ENCODE data around the gene CYTIP. TPM values are rescaled to one million over a fixed set of nuclear protein-coding genes. Genes with fewer than 3 reads are reported as not detected.

Gene CYTIP
- polyA plus RNA-seq, 1 of the 3 experiments (the other 2 are of a cell fraction), result not detected

DNA sequence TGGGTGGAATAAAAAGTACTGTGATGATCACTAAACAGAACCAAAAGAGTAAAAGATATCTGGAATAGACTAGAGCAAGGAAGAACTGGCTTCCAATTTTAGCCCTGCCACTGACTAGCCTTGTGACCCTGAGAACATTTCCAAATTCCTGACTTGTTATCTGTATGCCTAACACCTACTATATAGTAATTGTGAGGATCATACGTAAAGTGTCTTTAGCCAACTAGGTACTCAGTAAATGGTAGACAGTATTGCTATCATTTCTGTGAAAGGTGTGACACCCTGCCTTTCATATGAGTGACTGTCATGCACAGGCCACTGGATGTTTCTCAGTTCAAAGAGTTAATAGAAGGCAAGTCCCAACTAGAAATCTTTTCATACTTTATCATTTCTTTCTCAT, 29.8 kb downstream of the CYTIP start:
- POLR2A ChIA-PET, result no interaction called here
- H3K9me2 ChIP-seq, result no peaks in the 10 kb centered on the region
- no peak overlapping the region for H3K9ac ChIP-seq
- no peak overlapping the region for H3K4me2 ChIP-seq
- H3K4me1 ChIP-seq (ENCODE audit: control insufficient read depth in 1 of 2, insufficient read depth in 2 of 2, low read depth in 1 of 2, low read length in 1 of 2), result no peaks in the 10 kb centered on the region
- no peak for DNase-seq
- H3K27ac ChIP-seq (ENCODE audit: low read depth in 2 of 2, low read length in 1 of 2), result no peak overlapping the region
- WGBS (ENCODE audit: low lambda C conversion rate), result 33% methylated on average over 1 of the region's 1 CpG
- H3K4me3 ChIP-seq (ENCODE audit: low read depth in 2 of 2, low read length in 1 of 2), result no peak overlapping the region
- H4K20me1 ChIP-seq (ENCODE audit: insufficient read depth), result no peaks in the 10 kb centered on the region
- no peaks in the 10 kb centered on the region; the same call in 1 of the 2 replicates for H3K27me3 ChIP-seq (ENCODE audit: insufficient read depth)
- no peaks in the 10 kb centered on the region for H3K36me3 ChIP-seq (replicated peaks in 1 of 2; ENCODE audit: control insufficient read depth in 1 of 2, insufficient read depth in 2 of 2, low read length in 1 of 2)
- H3K79me2 ChIP-seq (ENCODE audit: insufficient read depth), result no peaks in the 10 kb centered on the region
- H3F3A ChIP-seq (replicated peaks; ENCODE audit: insufficient read depth), result no peaks in the 10 kb centered on the region
- CTCF ChIA-PET, result interaction anchor here (0.9 kb wide), 1 partner anchor 77 kb away, joined by 4 read pairs; no protein-coding TSS in a partner anchor
- TF ChIP-seq GATA2 (CRISPR knock-in tag; IDR thresholded peaks at IDR 0.05) (no peak), IRF3 (IDR thresholded peaks at IDR 0.05; ENCODE audit: low read depth, low read length) (no peak), EZH2phosphoT487 (IDR thresholded peaks at IDR 0.05; ENCODE audit: borderline replicate concordance, low read depth) (no peak)
- TF ChIP-seq, protein P1, sequence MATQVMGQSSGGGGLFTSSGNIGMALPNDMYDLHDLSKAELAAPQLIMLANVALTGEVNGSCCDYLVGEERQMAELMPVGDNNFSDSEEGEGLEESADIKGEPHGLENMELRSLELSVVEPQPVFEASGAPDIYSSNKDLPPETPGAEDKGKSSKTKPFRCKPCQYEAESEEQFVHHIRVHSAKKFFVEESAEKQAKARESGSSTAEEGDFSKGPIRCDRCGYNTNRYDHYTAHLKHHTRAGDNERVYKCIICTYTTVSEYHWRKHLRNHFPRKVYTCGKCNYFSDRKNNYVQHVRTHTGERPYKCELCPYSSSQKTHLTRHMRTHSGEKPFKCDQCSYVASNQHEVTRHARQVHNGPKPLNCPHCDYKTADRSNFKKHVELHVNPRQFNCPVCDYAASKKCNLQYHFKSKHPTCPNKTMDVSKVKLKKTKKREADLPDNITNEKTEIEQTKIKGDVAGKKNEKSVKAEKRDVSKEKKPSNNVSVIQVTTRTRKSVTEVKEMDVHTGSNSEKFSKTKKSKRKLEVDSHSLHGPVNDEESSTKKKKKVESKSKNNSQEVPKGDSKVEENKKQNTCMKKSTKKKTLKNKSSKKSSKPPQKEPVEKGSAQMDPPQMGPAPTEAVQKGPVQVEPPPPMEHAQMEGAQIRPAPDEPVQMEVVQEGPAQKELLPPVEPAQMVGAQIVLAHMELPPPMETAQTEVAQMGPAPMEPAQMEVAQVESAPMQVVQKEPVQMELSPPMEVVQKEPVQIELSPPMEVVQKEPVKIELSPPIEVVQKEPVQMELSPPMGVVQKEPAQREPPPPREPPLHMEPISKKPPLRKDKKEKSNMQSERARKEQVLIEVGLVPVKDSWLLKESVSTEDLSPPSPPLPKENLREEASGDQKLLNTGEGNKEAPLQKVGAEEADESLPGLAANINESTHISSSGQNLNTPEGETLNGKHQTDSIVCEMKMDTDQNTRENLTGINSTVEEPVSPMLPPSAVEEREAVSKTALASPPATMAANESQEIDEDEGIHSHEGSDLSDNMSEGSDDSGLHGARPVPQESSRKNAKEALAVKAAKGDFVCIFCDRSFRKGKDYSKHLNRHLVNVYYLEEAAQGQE (IDR thresholded peaks at IDR 0.05; ENCODE audit: low read depth, low read length), result no peak
- TF ChIP-seq, protein P2, sequence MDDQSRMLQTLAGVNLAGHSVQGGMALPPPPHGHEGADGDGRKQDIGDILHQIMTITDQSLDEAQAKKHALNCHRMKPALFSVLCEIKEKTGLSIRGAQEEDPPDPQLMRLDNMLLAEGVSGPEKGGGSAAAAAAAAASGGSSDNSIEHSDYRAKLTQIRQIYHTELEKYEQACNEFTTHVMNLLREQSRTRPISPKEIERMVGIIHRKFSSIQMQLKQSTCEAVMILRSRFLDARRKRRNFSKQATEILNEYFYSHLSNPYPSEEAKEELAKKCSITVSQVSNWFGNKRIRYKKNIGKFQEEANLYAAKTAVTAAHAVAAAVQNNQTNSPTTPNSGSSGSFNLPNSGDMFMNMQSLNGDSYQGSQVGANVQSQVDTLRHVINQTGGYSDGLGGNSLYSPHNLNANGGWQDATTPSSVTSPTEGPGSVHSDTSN (IDR thresholded peaks at IDR 0.05), result no peak
- no peaks in the 10 kb centered on the region for H3K9me3 ChIP-seq
- H2AFZ ChIP-seq (ENCODE audit: low read depth), result no peak overlapping the region

GRCh38 chr2:157413326-157414035, 30.4 kb downstream of the CYTIP start:
- Histone ChIP-seq H3K9me3 (no peaks in the 10 kb centered on the region), H3K27me3 (ENCODE audit: insufficient read depth) (no peaks in the 10 kb centered on the region; the same call in 1 of the 2 replicates), H3K27ac (ENCODE audit: low read depth in 2 of 2, low read length in 1 of 2) (no peak overlapping the region), H3K9ac (no peak overlapping the region), H3K4me1 (ENCODE audit: control insufficient read depth in 1 of 2, insufficient read depth in 2 of 2, low read depth in 1 of 2, low read length in 1 of 2) (no peaks in the 10 kb centered on the region), H3K4me3 (ENCODE audit: low read depth in 2 of 2, low read length in 1 of 2) (no peak overlapping the region), H3K79me2 (ENCODE audit: insufficient read depth) (no peaks in the 10 kb centered on the region), H2AFZ (ENCODE audit: low read depth) (no peak overlapping the region), H3F3A (replicated peaks; ENCODE audit: insufficient read depth) (no peaks in the 10 kb centered on the region), H4K20me1 (ENCODE audit: insufficient read depth) (no peaks in the 10 kb centered on the region), H3K9me2 (no peaks in the 10 kb centered on the region), H3K4me2 (no peak overlapping the region), H3K36me3 (replicated peaks in 1 of 2; ENCODE audit: control insufficient read depth in 1 of 2, insufficient read depth in 2 of 2, low read length in 1 of 2) (no peaks in the 10 kb centered on the region)
- ChIA-PET POLR2A (no interaction called here), CTCF (no interaction called here)
- DNase-seq, result no peak
- WGBS (ENCODE audit: low lambda C conversion rate), result 25% methylated on average over 4 of the region's 4 CpGs
- TF ChIP-seq TAF1 (IDR thresholded peaks at IDR 0.05; ENCODE audit: borderline replicate concordance, low read depth, low read length) (no peak), SIN3A (IDR thresholded peaks at IDR 0.05; ENCODE audit: borderline replicate concordance, low read depth, low read length) (no peak), POLR2AphosphoS5 (IDR thresholded peaks at IDR 0.05; ENCODE audit: low read depth, low read length) (no peak), MEF2A (IDR thresholded peaks at IDR 0.05; ENCODE audit: borderline replicate concordance, low read depth) (no peak), TCF12 (IDR thresholded peaks at IDR 0.05) (no peak), RFX5 (IDR thresholded peaks at IDR 0.05; ENCODE audit: low read length) (no peak)
- TF ChIP-seq, protein P3, sequence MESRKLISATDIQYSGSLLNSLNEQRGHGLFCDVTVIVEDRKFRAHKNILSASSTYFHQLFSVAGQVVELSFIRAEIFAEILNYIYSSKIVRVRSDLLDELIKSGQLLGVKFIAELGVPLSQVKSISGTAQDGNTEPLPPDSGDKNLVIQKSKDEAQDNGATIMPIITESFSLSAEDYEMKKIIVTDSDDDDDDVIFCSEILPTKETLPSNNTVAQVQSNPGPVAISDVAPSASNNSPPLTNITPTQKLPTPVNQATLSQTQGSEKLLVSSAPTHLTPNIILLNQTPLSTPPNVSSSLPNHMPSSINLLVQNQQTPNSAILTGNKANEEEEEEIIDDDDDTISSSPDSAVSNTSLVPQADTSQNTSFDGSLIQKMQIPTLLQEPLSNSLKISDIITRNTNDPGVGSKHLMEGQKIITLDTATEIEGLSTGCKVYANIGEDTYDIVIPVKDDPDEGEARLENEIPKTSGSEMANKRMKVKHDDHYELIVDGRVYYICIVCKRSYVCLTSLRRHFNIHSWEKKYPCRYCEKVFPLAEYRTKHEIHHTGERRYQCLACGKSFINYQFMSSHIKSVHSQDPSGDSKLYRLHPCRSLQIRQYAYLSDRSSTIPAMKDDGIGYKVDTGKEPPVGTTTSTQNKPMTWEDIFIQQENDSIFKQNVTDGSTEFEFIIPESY (IDR thresholded peaks at IDR 0.05; ENCODE audit: borderline replicate concordance, low read depth), result no peak
- TF ChIP-seq, protein P1 (IDR thresholded peaks at IDR 0.05; ENCODE audit: low read depth, low read length), result no peak
- TF ChIP-seq, protein P4, sequence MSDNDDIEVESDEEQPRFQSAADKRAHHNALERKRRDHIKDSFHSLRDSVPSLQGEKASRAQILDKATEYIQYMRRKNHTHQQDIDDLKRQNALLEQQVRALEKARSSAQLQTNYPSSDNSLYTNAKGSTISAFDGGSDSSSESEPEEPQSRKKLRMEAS (IDR thresholded peaks at IDR 0.05; ENCODE audit: low read depth), result no peak

Measured in SK-N-SH (cell line).